Measurements from ENCODE around the gene CDH5. TPM values are rescaled to one million over a fixed set of nuclear protein-coding genes. Genes with fewer than 3 reads are reported as not detected.
A peak's percentile ranks its signal among the peaks of the same experiment; 100 is the strongest.

Gene CDH5
- total and polyA plus RNA-seq, 2 of the 13 experiments (the other 11 are each of a cell fraction or from before 2014, with no cell fraction given), result 0.71 to 1.1 TPM

- TF ChIP-seq AKNA (CRISPR knock-in tag; IDR thresholded peaks at IDR 0.05; ENCODE audit: borderline replicate concordance) (no peak), HDAC6 (IDR thresholded peaks at IDR 0.05; ENCODE audit: low read depth, low read length) (no peak), MLLT10 (CRISPR knock-in tag; IDR thresholded peaks at IDR 0.05) (no peak), MLXIP (CRISPR knock-in tag; IDR thresholded peaks at IDR 0.05; ENCODE audit: borderline replicate concordance) (no peak), PHF5A (CRISPR knock-in tag; IDR thresholded peaks at IDR 0.05; ENCODE audit: low read depth, unreplicated experiment) (no peak), ZFP41 (CRISPR knock-in tag; IDR thresholded peaks at IDR 0.05; ENCODE audit: borderline replicate concordance) (no peak), IRF9 (CRISPR knock-in tag; IDR thresholded peaks at IDR 0.05; ENCODE audit: borderline replicate concordance) (no peak), LBX2 (CRISPR knock-in tag; IDR thresholded peaks at IDR 0.05; ENCODE audit: borderline replicate concordance) (no peak), NFRKB (IDR thresholded peaks at IDR 0.05) (no peak), SALL2 (CRISPR knock-in tag; IDR thresholded peaks at IDR 0.05) (no peak), CBX1 (IDR thresholded peaks at IDR 0.05; ENCODE audit: low read depth) (no peak), NFIC (IDR thresholded peaks at IDR 0.05; ENCODE audit: low read length) (no peak), ZNF44 (CRISPR knock-in tag; IDR thresholded peaks at IDR 0.05) (no peak), HOXD1 (CRISPR knock-in tag; IDR thresholded peaks at IDR 0.05) (0 out of 2 replicates have a peak, but pooled peaks have one; percentile 18), ELF3 (CRISPR knock-in tag; IDR thresholded peaks at IDR 0.05) (peak; percentile 93), LRRFIP1 (CRISPR knock-in tag; conservative IDR thresholded peaks at IDR 0.05) (no peak), NCOA1 (CRISPR knock-in tag; IDR thresholded peaks at IDR 0.05) (0 out of 2 replicates have a peak, but pooled peaks have one; percentile 56)
Measured at GRCh38 chr16:66408163-66409048, 41.9 kb downstream of the CDH5 start (continued).

Measured in HepG2 (cell line).